Lung (tissue), 12 donors: ENCODE measurements around the gene CDK19. TPM values are rescaled to one million over a fixed set of nuclear protein-coding genes. Genes with fewer than 3 reads are reported as not detected.
A peak's percentile ranks its signal among the peaks of the same experiment; 100 is the strongest.

Source experiments
- ATAC-seq: fragments of 200-7000 bp; cut with Tn5 transposase; one replicate; pipeline ENCODE4 v1.9.1; 2020; ENCODE audit warnings: moderate number of reproducible peaks; ENCODE audit not compliant: insufficient read depth, low FRiP score
- DNase-seq, 3 donors: peaks; one replicate each; pipeline ENCODE4 v3.0.0-alpha.2; 2013 to 2017
- H3K27ac ChIP-seq, 2 donors: one replicate each; pipeline ENCODE4 v1.5.1; 2013; ENCODE audit warnings: mild to moderate bottlenecking in 2 of 2, moderate library complexity in 2 of 2, control low read depth in 1 of 2, inconsistent platforms in 1 of 2, low read depth in 1 of 2, low read length in 1 of 2
- H3K27me3 ChIP-seq, 3 donors: one replicate each; pipeline ENCODE4 v1.5.1; 2013; ENCODE audit warnings: low read length in 2 of 3; ENCODE audit not compliant: control insufficient read depth in 3 of 3, insufficient read depth in 3 of 3
- H3K36me3 ChIP-seq, 4 donors: one replicate each; pipeline ENCODE4 v1.5.1; 2013; ENCODE audit warnings: low read length in 4 of 4, mild to moderate bottlenecking in 1 of 4, moderate library complexity in 1 of 4; ENCODE audit not compliant: control insufficient read depth in 4 of 4, insufficient read depth in 4 of 4
- H3K4me1 ChIP-seq, 5 donors: one replicate each; pipeline ENCODE4 v1.5.1; 2013; ENCODE audit warnings: low read length in 5 of 5, mild to moderate bottlenecking in 2 of 5, moderate library complexity in 1 of 5; ENCODE audit not compliant: control insufficient read depth in 5 of 5, insufficient read depth in 5 of 5
- H3K4me3 ChIP-seq: one replicate; pipeline ENCODE4 v1.5.1; 2013; ENCODE audit warnings: mild to moderate bottlenecking, control low read depth, moderate library complexity
- H3K9ac ChIP-seq, 2 donors: one replicate each; pipeline ENCODE4 v1.5.1; 2013; ENCODE audit warnings: low read length in 2 of 2, control low read depth in 1 of 2; ENCODE audit not compliant: insufficient read depth in 1 of 2
- H3K9me3 ChIP-seq, 4 donors: one replicate each; pipeline ENCODE4 v1.5.1; 2013; ENCODE audit warnings: low read length in 3 of 4, mild to moderate bottlenecking in 1 of 4, moderate library complexity in 1 of 4; ENCODE audit not compliant: control insufficient read depth in 4 of 4, insufficient read depth in 3 of 4
- WGBS, 2 donors: extraction: QIAGEN DNeasy Blood & Tissue Kit; methylation state at CpG; one replicate each; pipeline ENCODE4 v1.1.7; 2013; 5-methylcytosine and 5-hydroxymethylcytosine counted together
- polyA plus RNA-seq, 2 donors: library from polyadenylated mRNA; stranded (reverse); fragments of 200-250 nt; gene quantifications; one replicate each; pipeline ENCODE4 v1.2.1, GENCODE V29; 2013
- total RNA-seq, 2 donors: library from RNA; depleted of rRNA in 1 of 2; stranded (reverse); fragments of >200 nt in 1 of 2; gene quantifications; one replicate each; pipeline ENCODE4 v1.2.1, GENCODE V29; 2014 to 2021
- TF ChIP-seq, protein P1 (sequence below): IDR thresholded peaks from 2 replicates; pipeline ENCODE4 v1.5.1; 2012; ENCODE audit warnings: mild to moderate bottlenecking; ENCODE audit errors: control extremely low read depth, extremely low read depth
- donor health status: control.
- donor health status: control.
- donor health status: Bipolar disorder and iron deficiency.
- donor health status: healthy.
- donor health status: DM: yes; HTN: yes; CAD: no.

The CDK19 gene
- total and polyA plus RNA-seq, 4 donors, result 6.0 to 37.9 (median 10.4) TPM

DNA sequence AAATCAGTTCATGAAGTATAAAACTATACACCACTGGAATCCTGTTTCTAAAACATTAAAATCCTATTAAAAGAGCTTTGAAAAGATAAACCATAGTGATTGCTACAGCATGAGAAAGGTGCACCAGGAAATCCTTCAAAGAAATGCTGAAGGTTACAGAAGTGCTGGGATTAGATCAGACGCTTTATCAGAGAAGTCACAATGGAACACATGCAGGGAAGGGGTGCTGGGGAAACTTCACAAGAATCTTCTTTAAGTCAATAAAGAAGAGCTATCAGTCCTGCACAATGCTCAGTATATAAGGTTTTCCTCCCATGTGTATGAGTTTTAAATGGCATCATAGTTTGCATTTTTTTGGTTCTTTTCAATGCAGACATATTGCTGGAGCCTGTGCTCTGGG is 201.2 kb downstream of the CDK19 start:
- no peak overlapping the region for H3K27ac ChIP-seq
- no peak overlapping the region for H3K4me3 ChIP-seq
- H3K27me3 ChIP-seq, result no peaks in the 10 kb centered on the region
- ATAC-seq, result no peak
- TF ChIP-seq, protein P1, sequence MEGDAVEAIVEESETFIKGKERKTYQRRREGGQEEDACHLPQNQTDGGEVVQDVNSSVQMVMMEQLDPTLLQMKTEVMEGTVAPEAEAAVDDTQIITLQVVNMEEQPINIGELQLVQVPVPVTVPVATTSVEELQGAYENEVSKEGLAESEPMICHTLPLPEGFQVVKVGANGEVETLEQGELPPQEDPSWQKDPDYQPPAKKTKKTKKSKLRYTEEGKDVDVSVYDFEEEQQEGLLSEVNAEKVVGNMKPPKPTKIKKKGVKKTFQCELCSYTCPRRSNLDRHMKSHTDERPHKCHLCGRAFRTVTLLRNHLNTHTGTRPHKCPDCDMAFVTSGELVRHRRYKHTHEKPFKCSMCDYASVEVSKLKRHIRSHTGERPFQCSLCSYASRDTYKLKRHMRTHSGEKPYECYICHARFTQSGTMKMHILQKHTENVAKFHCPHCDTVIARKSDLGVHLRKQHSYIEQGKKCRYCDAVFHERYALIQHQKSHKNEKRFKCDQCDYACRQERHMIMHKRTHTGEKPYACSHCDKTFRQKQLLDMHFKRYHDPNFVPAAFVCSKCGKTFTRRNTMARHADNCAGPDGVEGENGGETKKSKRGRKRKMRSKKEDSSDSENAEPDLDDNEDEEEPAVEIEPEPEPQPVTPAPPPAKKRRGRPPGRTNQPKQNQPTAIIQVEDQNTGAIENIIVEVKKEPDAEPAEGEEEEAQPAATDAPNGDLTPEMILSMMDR, result no peak
- peaks cover 5 to 12% (median 11%) of the 10 kb centered on the region in 4 donors for H3K36me3 ChIP-seq
- H3K9ac ChIP-seq, result no peak overlapping the region
- no peaks in the 10 kb centered on the region for H3K9me3 ChIP-seq
- H3K4me1 ChIP-seq, result peaks cover 0 to 8% (median under 1%) of the 10 kb centered on the region in 5 donors
- no peak for DNase-seq
- 69 to 94% methylated on average over 1 of the region's 1 CpG for WGBS, 2 donors

DNA sequence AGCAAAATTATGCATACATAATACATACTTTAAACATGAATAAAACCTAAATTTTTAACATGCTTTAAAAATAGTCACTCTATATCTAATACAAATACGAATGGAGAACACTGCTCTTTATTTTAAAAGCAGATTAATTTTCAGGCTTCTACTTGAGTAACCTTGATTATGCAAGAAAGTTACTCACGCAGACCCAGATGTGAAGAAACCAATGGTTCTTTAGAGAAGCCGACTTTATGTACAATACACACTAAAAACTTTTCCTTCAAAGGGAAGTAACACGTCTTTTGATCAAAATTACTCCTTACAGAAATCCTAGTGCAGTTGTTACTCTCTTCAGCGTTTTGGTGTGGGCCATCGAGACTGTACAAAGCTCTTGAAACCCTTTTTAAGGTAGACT is 201.9 kb downstream of the CDK19 start:
- H3K9ac ChIP-seq, result no peak overlapping the region
- 37 to 77% methylated on average over 6 of the region's 6 CpGs for WGBS, 2 donors
- H3K27me3 ChIP-seq, result no peaks in the 10 kb centered on the region
- no peak overlapping the region for H3K27ac ChIP-seq
- H3K4me3 ChIP-seq, result no peak overlapping the region
- no peaks in the 10 kb centered on the region for H3K9me3 ChIP-seq
- ATAC-seq (no peak), DNase-seq (no peak)
- TF ChIP-seq, protein P1, result no peak
- H3K4me1 ChIP-seq, result peaks cover 0 to 7% (median 5%) of the 10 kb centered on the region in 5 donors
- peaks cover 5 to 12% (median 11%) of the 10 kb centered on the region in 4 donors for H3K36me3 ChIP-seq

DNA sequence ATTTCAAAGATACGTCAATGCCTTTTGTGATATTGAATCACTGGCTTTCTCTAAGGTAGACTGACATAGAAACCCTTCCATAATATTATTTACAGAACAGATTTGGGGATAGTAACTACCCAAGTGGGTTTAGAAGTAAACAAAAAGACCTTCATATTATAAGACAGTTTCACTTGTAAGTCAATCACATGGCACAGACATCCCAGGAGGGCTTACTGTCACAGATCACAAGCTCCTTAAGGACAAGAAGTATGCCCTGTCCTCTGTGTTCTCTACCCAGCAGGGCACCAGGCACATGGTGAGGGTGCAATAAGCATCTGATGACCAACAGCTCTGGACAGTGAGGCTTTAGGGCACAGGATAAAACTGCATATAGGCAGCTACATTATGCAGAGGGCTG is 203.0 kb downstream of the CDK19 start:
- H3K4me1 ChIP-seq, result peaks cover 0 to 6% (median 5%) of the 10 kb centered on the region in 5 donors
- H3K36me3 ChIP-seq, result peaks cover 5 to 12% (median 11%) of the 10 kb centered on the region in 4 donors
- WGBS, 2 donors, result 98% methylated on average over 1 of the region's 1 CpG
- H3K27me3 ChIP-seq, result no peaks in the 10 kb centered on the region
- TF ChIP-seq, protein P1, result no peak
- ATAC-seq (no peak), DNase-seq (no peak)
- no peak overlapping the region for H3K4me3 ChIP-seq
- no peaks in the 10 kb centered on the region for H3K9me3 ChIP-seq
- no peak overlapping the region for H3K27ac ChIP-seq
- no peak overlapping the region for H3K9ac ChIP-seq

DNA sequence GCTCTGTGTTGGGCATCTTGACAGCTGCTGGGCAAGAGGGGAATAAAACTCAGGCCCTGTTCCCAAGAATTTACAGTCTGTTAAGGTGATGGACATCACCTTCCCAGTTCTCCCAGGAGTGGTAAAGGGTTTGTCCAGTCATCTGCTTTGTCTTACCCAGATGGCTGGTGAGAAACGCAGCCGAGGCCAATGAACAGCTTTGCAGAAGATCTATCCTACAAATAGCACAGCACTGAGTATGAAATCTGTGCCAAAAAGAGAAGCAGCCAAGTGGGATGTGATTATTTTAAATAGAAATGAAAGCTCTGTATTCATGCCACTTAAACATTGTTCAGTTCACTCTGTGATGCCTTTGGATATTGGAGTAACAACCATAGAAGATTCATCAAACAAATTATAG is 206.2 kb downstream of the CDK19 start:
- no peaks in the 10 kb centered on the region for H3K27me3 ChIP-seq
- DNase-seq (peak in 2 of 3 donors; percentile 52 to 68), ATAC-seq (no peak)
- no peak overlapping the region for H3K27ac ChIP-seq
- H3K9ac ChIP-seq, result no peak overlapping the region
- H3K9me3 ChIP-seq, result no peaks in the 10 kb centered on the region
- H3K4me1 ChIP-seq, result peaks cover 0 to 6% (median 3%) of the 10 kb centered on the region in 5 donors
- H3K4me3 ChIP-seq, result no peak overlapping the region
- TF ChIP-seq, protein P1, result no peak
- H3K36me3 ChIP-seq, result peaks cover 3 to 7% (median 5%) of the 10 kb centered on the region in 4 donors
- 81 to 85% methylated on average over 2 of the region's 2 CpGs for WGBS, 2 donors
